T-helper 2 cell (primary cell): Measurements from ENCODE around the gene FAM20A.
"Not testable (repeated sequence)": the region's sequence is repeated elsewhere in the genome, so short reads cannot be mapped to it uniquely, and the experiment has no call there.

ENCODE experiments used
- DNase-seq, 5 experiments: peaks; one replicate each; pipeline versions ENCODE4 v3.0.0 to v3.0.0-alpha.2; 2012 to 2022

The FAM20A gene

GRCh38 chr17:68564415-68565111, 36.6 kb downstream of the FAM20A start:
- no peak for DNase-seq

GRCh38 chr17:68562736-68563135, 38.4 kb downstream of the FAM20A start:
- no peak for DNase-seq

GRCh38 chr17:68560966-68561720, 40.0 kb downstream of the FAM20A start:
- DNase-seq = no peak

GRCh38 chr17:68559316-68559715, 41.9 kb downstream of the FAM20A start:
- DNase-seq = no peak

- DNase-seq = no peak
Measured at GRCh38 chr17:68556551-68556950, 44.6 kb downstream of the FAM20A start.

- no peak for DNase-seq
Measured at GRCh38 chr17:68544111-68544915, 56.9 kb downstream of the FAM20A start.

GRCh38 chr17:68542698-68543463, 58.3 kb downstream of the FAM20A start:
- DNase-seq = no peak

- DNase-seq = no peak
Measured at GRCh38 chr17:68541816-68542215, 59.4 kb downstream of the FAM20A start.

- no peak for DNase-seq
Measured at GRCh38 chr17:68540981-68541380, 60.2 kb downstream of the FAM20A start.

GRCh38 chr17:68539548-68540467, 61.4 kb downstream of the FAM20A start:
- no peak for DNase-seq

- DNase-seq = no peak
Measured at GRCh38 chr17:68535922-68536321, 65.2 kb downstream of the FAM20A start.

- DNase-seq = no peak
Measured at GRCh38 chr17:68534695-68535088, 66.5 kb downstream of the FAM20A start.

GRCh38 chr17:68533887-68534694, 67.1 kb downstream of the FAM20A start:
- peak in 1 of 5 experiments; percentile 45 for DNase-seq

GRCh38 chr17:68532826-68533225, 68.3 kb downstream of the FAM20A start:
- DNase-seq = no peak

- no peak for DNase-seq
Measured at GRCh38 chr17:68531252-68531651, 69.9 kb downstream of the FAM20A start.

GRCh38 chr17:68527314-68527713, 73.9 kb downstream of the FAM20A start:
- no peak for DNase-seq

GRCh38 chr17:68526548-68526947, 74.6 kb downstream of the FAM20A start:
- DNase-seq = no peak

GRCh38 chr17:68522266-68522665, 78.9 kb downstream of the FAM20A start:
- no peak for DNase-seq

- DNase-seq = no peak
Measured at GRCh38 chr17:68519911-68520310, 81.3 kb downstream of the FAM20A start.

GRCh38 chr17:68519051-68519450, 82.1 kb downstream of the FAM20A start:
- not testable (repeated sequence) for DNase-seq
